Endodermal cell (in vitro differentiated cells): ENCODE results near the gene MXD4. TPM values are rescaled to one million over a fixed set of nuclear protein-coding genes. Genes with fewer than 3 reads are reported as not detected.
A peak's percentile ranks its signal among the peaks of the same experiment; 100 is the strongest.

Experiments used
- DNase-seq: peaks from one replicate; pipeline ENCODE4 v3.0.0-alpha.2; 2017
- H3K27ac ChIP-seq: 2 replicates; pipeline ENCODE4 v1.5.1; 2013; ENCODE audit warnings: mild to moderate bottlenecking, low read depth, low read length, moderate library complexity
- H3K27me3 ChIP-seq: 2 replicates; pipeline ENCODE4 v1.6.1; 2013; ENCODE audit warnings: mild to moderate bottlenecking, low read length, moderate library complexity; ENCODE audit not compliant: insufficient read depth, control insufficient read depth, poor library complexity, severe bottlenecking
- H3K36me3 ChIP-seq: 2 replicates; pipeline ENCODE4 v1.7.0; 2013; ENCODE audit warnings: mild to moderate bottlenecking, low read length, moderate library complexity; ENCODE audit not compliant: control insufficient read depth, insufficient read depth
- H3K4me1 ChIP-seq: one replicate; pipeline ENCODE4 v1.7.0; 2013; ENCODE audit warnings: low read length; ENCODE audit not compliant: control insufficient read depth, insufficient read depth
- H3K4me3 ChIP-seq: 2 replicates; pipeline ENCODE4 v1.5.1; 2013; ENCODE audit warnings: mild to moderate bottlenecking, low read length, moderate library complexity
- H3K9ac ChIP-seq: 2 replicates; pipeline ENCODE4 v1.6.1; 2013; ENCODE audit warnings: mild to moderate bottlenecking, low read length, moderate library complexity; ENCODE audit not compliant: poor library complexity, severe bottlenecking; ENCODE audit errors: extremely low read depth
- H3K9me3 ChIP-seq: 2 replicates; pipeline ENCODE4 v1.6.1; 2013; ENCODE audit warnings: mild to moderate bottlenecking, low read length, moderate library complexity; ENCODE audit not compliant: control insufficient read depth
- H3K27ac Mint-ChIP-seq: 2 replicates; pipeline ENCODE4 v1.8.0; 2020; ENCODE audit warnings: mixed read lengths
- H3K27me3 Mint-ChIP-seq: 2 replicates; pipeline ENCODE4 v1.8.0; 2021; ENCODE audit warnings: mild to moderate bottlenecking, mixed read lengths; ENCODE audit not compliant: insufficient read depth
- H3K36me3 Mint-ChIP-seq: 2 replicates; pipeline ENCODE4 v1.8.0; 2020; ENCODE audit warnings: low read depth, mixed read lengths
- H3K4me1 Mint-ChIP-seq: 2 replicates; pipeline ENCODE4 v1.8.0; 2020; ENCODE audit warnings: mixed read lengths
- H3K4me3 Mint-ChIP-seq: 2 replicates; pipeline ENCODE4 v1.8.0; 2020; ENCODE audit warnings: mild to moderate bottlenecking, moderate library complexity, mixed read lengths
- H3K9me3 Mint-ChIP-seq: 2 replicates; pipeline ENCODE4 v1.8.0; 2020; ENCODE audit warnings: mild to moderate bottlenecking, mixed read lengths
- WGBS, 2 experiments: methylation state at CpG; one replicate each; pipeline versions ENCODE4 v1.1.5 to v1.1.7; 2013; ENCODE audit warnings: missing lambda C conversion rate in 2 of 2, mixed read lengths in 1 of 2; ENCODE audit not compliant: insufficient coverage in 1 of 2, insufficient read length in 1 of 2; 5-methylcytosine and 5-hydroxymethylcytosine counted together
- total RNA-seq, 2 donors: library from RNA; stranded (reverse); fragmentation: NEBNext Ultra II Directional in 1 of 2; extraction: Animal tissue kit (Norgen Biotek cat#: 25700) in 1 of 2; gene quantifications; 2 replicates in 1 of 2; 3 replicates in 1 of 2; pipeline ENCODE4 v1.2.1, GENCODE V29; 2021
- TF ChIP-seq, protein P1 (sequence below): fragments of 200-600 bp; sonication (generic); conservative IDR thresholded peaks from 2 replicates; pipeline ENCODE4 v1.5.0; 2021; ENCODE audit warnings: antibody characterized with exemption, mild to moderate bottlenecking

MXD4 gene
- total RNA-seq, 2 donors from 2014 or later, result 46.0 to 78.8 TPM

- TF ChIP-seq, protein P1, sequence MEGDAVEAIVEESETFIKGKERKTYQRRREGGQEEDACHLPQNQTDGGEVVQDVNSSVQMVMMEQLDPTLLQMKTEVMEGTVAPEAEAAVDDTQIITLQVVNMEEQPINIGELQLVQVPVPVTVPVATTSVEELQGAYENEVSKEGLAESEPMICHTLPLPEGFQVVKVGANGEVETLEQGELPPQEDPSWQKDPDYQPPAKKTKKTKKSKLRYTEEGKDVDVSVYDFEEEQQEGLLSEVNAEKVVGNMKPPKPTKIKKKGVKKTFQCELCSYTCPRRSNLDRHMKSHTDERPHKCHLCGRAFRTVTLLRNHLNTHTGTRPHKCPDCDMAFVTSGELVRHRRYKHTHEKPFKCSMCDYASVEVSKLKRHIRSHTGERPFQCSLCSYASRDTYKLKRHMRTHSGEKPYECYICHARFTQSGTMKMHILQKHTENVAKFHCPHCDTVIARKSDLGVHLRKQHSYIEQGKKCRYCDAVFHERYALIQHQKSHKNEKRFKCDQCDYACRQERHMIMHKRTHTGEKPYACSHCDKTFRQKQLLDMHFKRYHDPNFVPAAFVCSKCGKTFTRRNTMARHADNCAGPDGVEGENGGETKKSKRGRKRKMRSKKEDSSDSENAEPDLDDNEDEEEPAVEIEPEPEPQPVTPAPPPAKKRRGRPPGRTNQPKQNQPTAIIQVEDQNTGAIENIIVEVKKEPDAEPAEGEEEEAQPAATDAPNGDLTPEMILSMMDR, result no peak
- H3K4me3 Mint-ChIP-seq, result no peak overlapping the region
These were observed 30.1 kb upstream of the MXD4 start for GRCh38 chr4:2291705-2292645.

DNA sequence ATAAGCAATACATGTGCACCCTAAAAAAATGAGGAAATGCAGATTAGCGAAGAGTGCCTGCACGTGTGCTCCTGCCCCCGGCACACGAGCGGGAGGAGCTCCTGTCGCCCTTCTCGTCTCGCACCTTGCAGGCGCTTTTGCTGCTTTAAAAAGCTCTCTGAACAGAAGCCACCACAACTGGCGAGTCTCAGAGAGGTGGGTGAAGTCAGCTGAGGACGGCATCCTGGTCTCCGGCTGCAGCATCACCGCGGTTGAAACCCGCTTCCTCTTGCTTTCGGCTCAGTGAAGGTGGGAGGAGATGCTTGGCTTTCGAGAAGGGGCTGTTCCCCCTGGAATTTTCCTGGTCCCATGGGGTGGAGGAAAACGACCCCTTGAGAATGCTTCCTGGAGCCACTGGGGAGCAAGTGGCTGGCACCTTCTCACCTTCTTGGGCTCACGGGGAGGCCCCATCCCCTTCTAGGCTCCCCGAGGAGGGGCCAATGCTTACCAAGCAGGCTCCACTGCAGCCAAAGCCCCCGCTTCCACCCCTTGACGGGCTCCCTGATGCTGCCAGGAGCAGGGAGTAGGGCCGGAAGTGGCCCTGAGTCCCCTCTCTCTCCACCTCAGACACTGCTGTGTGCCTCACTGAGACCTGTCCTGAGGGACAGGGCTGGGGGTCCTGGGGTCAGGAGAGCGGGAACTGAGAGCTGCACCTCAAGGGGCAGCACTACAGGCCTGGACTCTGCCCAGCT is 29.2 kb upstream of the MXD4 start:
- peak; percentile 50 for DNase-seq
- 86 to 87% methylated on average over 13 to 24 of the region's 24 CpGs for WGBS, 2 experiments
- H3K27me3 Mint-ChIP-seq, result peaks cover 1% of the 10 kb centered on the region
- H3K27ac ChIP-seq, result no peak overlapping the region
- no peak overlapping the region for H3K4me3 ChIP-seq
- no peaks in the 10 kb centered on the region for H3K27me3 ChIP-seq
- H3K36me3 ChIP-seq, result no peaks in the 10 kb centered on the region
- TF ChIP-seq, protein P1, result no peak
- no peak overlapping the region for H3K27ac Mint-ChIP-seq
- no peaks in the 10 kb centered on the region for H3K9me3 ChIP-seq
- no peaks in the 10 kb centered on the region for H3K4me1 Mint-ChIP-seq
- H3K4me3 Mint-ChIP-seq, result no peak overlapping the region
- H3K9me3 Mint-ChIP-seq, result peaks cover 11% of the 10 kb centered on the region
- no peaks in the 10 kb centered on the region for H3K4me1 ChIP-seq
- no peaks in the 10 kb centered on the region for H3K36me3 Mint-ChIP-seq
- H3K9ac ChIP-seq, result no peak overlapping the region

More at GRCh38 chr4:2291705-2292645, 30.1 kb upstream of the MXD4 start:
- no peaks in the 10 kb centered on the region for H3K36me3 ChIP-seq
- H3K4me3 ChIP-seq, result no peak overlapping the region
- H3K9ac ChIP-seq, result no peak overlapping the region
- no peaks in the 10 kb centered on the region for H3K9me3 ChIP-seq
- 90 to 95% methylated on average over 15 to 20 of the region's 20 CpGs for WGBS, 2 experiments
- Mint-ChIP-seq H3K27ac (no peak overlapping the region), H3K36me3 (no peaks in the 10 kb centered on the region), H3K4me1 (no peaks in the 10 kb centered on the region), H3K27me3 (peaks cover 1% of the 10 kb centered on the region), H3K9me3 (peaks cover 11% of the 10 kb centered on the region)
- H3K27me3 ChIP-seq, result no peaks in the 10 kb centered on the region
- DNase-seq, result peak; percentile 42
- no peaks in the 10 kb centered on the region for H3K4me1 ChIP-seq
- no peak overlapping the region for H3K27ac ChIP-seq

- Histone ChIP-seq H3K27ac (no peak overlapping the region), H3K4me1 (no peaks in the 10 kb centered on the region), H3K36me3 (no peaks in the 10 kb centered on the region), H3K27me3 (no peaks in the 10 kb centered on the region), H3K9ac (no peak overlapping the region), H3K9me3 (no peaks in the 10 kb centered on the region), H3K4me3 (no peak overlapping the region)
- no peak for DNase-seq
- Mint-ChIP-seq H3K27me3 (peaks cover under 1% of the 10 kb centered on the region), H3K4me1 (no peaks in the 10 kb centered on the region), H3K9me3 (peaks cover 10% of the 10 kb centered on the region), H3K27ac (no peak overlapping the region), H3K4me3 (no peak overlapping the region), H3K36me3 (no peaks in the 10 kb centered on the region)
- TF ChIP-seq, protein P1, result no peak
- 85 to 100% methylated on average over 1 to 9 of the region's 9 CpGs for WGBS, 2 experiments
These were observed 28.6 kb upstream of the MXD4 start for GRCh38 chr4:2290488-2290887.
